Liver (tissue), 2 donors: Measurements from ENCODE around the gene MCEMP1.

Source experiments
- CTCF ChIP-seq: fragments of 150-350 bp; IDR thresholded peaks from 2 replicates; pipeline ENCODE4 v1.5.1; 2017; ENCODE audit warnings: improper control_type of control experiment, low read depth, low read length; ENCODE audit not compliant: missing input control
- MAX ChIP-seq: IDR thresholded peaks from 2 replicates; pipeline ENCODE4 v1.6.1; 2016; ENCODE audit warnings: antibody characterized with exemption
- REST ChIP-seq: IDR thresholded peaks from 2 replicates; pipeline ENCODE4 v1.6.1; 2016; ENCODE audit warnings: antibody characterized with exemption, mild to moderate bottlenecking
- donor health status: healthy.

- TF ChIP-seq MAX (no peak), REST (no peak), CTCF (no peak)
Measured at GRCh38 chr19:7654401-7654800, 22.5 kb upstream of the MCEMP1 start.
